MM.1S (cell line): ENCODE measurements around the gene GAPT.

ENCODE experiments used
- DNase-seq: peaks from one replicate; pipeline ENCODE4 v3.0.0-alpha.2; 2015
- H2AFZ ChIP-seq: fragments of 300-600 bp; sonication (generic); 2 replicates; pipeline ENCODE4 v1.6.0; 2016; ENCODE audit warnings: antibody characterized with exemption, low read length
- H3F3A ChIP-seq: fragments of 300-600 bp; sonication (generic); 2 replicates; pipeline ENCODE4 v1.6.1; 2016; ENCODE audit warnings: mild to moderate bottlenecking, antibody characterized with exemption, low read length, moderate library complexity, mixed read lengths; ENCODE audit not compliant: insufficient read depth
- H3K27ac ChIP-seq: fragments of 300-600 bp; sonication (generic); 2 replicates; pipeline ENCODE4 v1.5.1; 2016; ENCODE audit warnings: mild to moderate bottlenecking, low read length
- H3K27me3 ChIP-seq: fragments of 300-600 bp; sonication (generic); replicated peaks from 2 replicates; pipeline ENCODE4 v1.6.0; 2016; ENCODE audit warnings: low read length; ENCODE audit not compliant: insufficient read depth
- H3K36me3 ChIP-seq: fragments of 300-600 bp; sonication (generic); replicated peaks from 2 replicates; pipeline ENCODE4 v1.6.1; 2016; ENCODE audit warnings: mild to moderate bottlenecking, low read length, mixed read lengths; ENCODE audit not compliant: insufficient read depth
- H3K4me1 ChIP-seq: fragments of 300-600 bp; sonication (generic); 2 replicates; pipeline ENCODE4 v1.6.1; 2016; ENCODE audit warnings: low read length, mixed read lengths
- H3K4me2 ChIP-seq: fragments of 300-600 bp; sonication (generic); 2 replicates; pipeline ENCODE4 v1.6.0; 2016; ENCODE audit warnings: low read depth, low read length
- H3K4me3 ChIP-seq: fragments of 300-600 bp; sonication (generic); 2 replicates; pipeline ENCODE4 v1.5.1; 2016; ENCODE audit warnings: low read length, mixed read lengths
- H3K79me2 ChIP-seq: fragments of 300-600 bp; sonication (generic); 2 replicates; pipeline ENCODE4 v1.6.1; 2016; ENCODE audit warnings: mixed run types, low read length, mixed read lengths
- H3K9ac ChIP-seq: fragments of 300-600 bp; sonication (generic); 2 replicates; pipeline ENCODE4 v1.6.1; 2016; ENCODE audit warnings: low read length, mixed read lengths
- H3K9me2 ChIP-seq: fragments of 300-600 bp; sonication (generic); replicated peaks from 2 replicates; pipeline ENCODE4 v1.6.1; 2016; ENCODE audit warnings: mild to moderate bottlenecking, low read length, mixed read lengths; ENCODE audit not compliant: insufficient read depth
- H3K9me3 ChIP-seq: fragments of 300-600 bp; sonication (generic); replicated peaks from 2 replicates; pipeline ENCODE4 v1.6.1; 2016; ENCODE audit warnings: mild to moderate bottlenecking, low read length, mixed read lengths; ENCODE audit not compliant: insufficient read depth
- H4K20me1 ChIP-seq: fragments of 300-600 bp; sonication (generic); 2 replicates; pipeline ENCODE4 v1.6.1; 2016; ENCODE audit warnings: mild to moderate bottlenecking, low read length, moderate library complexity, mixed read lengths; ENCODE audit not compliant: insufficient read depth
- EZH2 ChIP-seq: fragments of 300-600 bp; sonication (generic); optimal IDR thresholded peaks from 2 replicates; pipeline ENCODE3; 2017; ENCODE audit warnings: low read depth, mild to moderate bottlenecking, antibody characterized with exemption, low read length, mixed read lengths
- EZH2phosphoT487 ChIP-seq: fragments of 300-600 bp; sonication (generic); IDR thresholded peaks from 2 replicates; pipeline ENCODE4 v1.6.1; 2018; ENCODE audit warnings: antibody characterized with exemption, low read length
- TF ChIP-seq, protein P1 (sequence below): fragments of 300-600 bp; sonication (generic); IDR thresholded peaks from 2 replicates; pipeline ENCODE4 v1.5.1; 2016; ENCODE audit warnings: antibody characterized with exemption, low read length, mixed read lengths

Gene GAPT

GRCh38 chr5:58517198-58517597, 26.0 kb downstream of the GAPT start:
- Histone ChIP-seq H3K36me3 (no peaks in the 10 kb centered on the region), H3K9me2 (no peaks in the 10 kb centered on the region), H4K20me1 (no peaks in the 10 kb centered on the region), H3F3A (no peaks in the 10 kb centered on the region), H3K4me3 (no peak overlapping the region), H3K27ac (no peak overlapping the region), H3K27me3 (no peaks in the 10 kb centered on the region), H3K4me2 (no peak overlapping the region), H3K9me3 (no peaks in the 10 kb centered on the region), H3K79me2 (no peaks in the 10 kb centered on the region), H2AFZ (no peak overlapping the region), H3K4me1 (no peaks in the 10 kb centered on the region), H3K9ac (no peak overlapping the region)
- TF ChIP-seq, protein P1, sequence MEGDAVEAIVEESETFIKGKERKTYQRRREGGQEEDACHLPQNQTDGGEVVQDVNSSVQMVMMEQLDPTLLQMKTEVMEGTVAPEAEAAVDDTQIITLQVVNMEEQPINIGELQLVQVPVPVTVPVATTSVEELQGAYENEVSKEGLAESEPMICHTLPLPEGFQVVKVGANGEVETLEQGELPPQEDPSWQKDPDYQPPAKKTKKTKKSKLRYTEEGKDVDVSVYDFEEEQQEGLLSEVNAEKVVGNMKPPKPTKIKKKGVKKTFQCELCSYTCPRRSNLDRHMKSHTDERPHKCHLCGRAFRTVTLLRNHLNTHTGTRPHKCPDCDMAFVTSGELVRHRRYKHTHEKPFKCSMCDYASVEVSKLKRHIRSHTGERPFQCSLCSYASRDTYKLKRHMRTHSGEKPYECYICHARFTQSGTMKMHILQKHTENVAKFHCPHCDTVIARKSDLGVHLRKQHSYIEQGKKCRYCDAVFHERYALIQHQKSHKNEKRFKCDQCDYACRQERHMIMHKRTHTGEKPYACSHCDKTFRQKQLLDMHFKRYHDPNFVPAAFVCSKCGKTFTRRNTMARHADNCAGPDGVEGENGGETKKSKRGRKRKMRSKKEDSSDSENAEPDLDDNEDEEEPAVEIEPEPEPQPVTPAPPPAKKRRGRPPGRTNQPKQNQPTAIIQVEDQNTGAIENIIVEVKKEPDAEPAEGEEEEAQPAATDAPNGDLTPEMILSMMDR = no peak
- TF ChIP-seq EZH2 = no peak
- TF ChIP-seq EZH2phosphoT487 = no peak
- no peak for DNase-seq

- no peaks in the 10 kb centered on the region for H3K9me3 ChIP-seq
- H3K4me3 ChIP-seq = no peak overlapping the region
- no peaks in the 10 kb centered on the region for H3K9me2 ChIP-seq
- H3K9ac ChIP-seq = no peak overlapping the region
- TF ChIP-seq, protein P1 = no peak
- TF ChIP-seq EZH2 (no peak), EZH2phosphoT487 (no peak)
- no peak overlapping the region for H3K27ac ChIP-seq
- H3K4me1 ChIP-seq = no peaks in the 10 kb centered on the region
- no peaks in the 10 kb centered on the region for H3K27me3 ChIP-seq
- no peaks in the 10 kb centered on the region for H3K36me3 ChIP-seq
- DNase-seq = no peak
- no peaks in the 10 kb centered on the region for H3K79me2 ChIP-seq
- no peaks in the 10 kb centered on the region for H3F3A ChIP-seq
- no peaks in the 10 kb centered on the region for H4K20me1 ChIP-seq
- no peak overlapping the region for H3K4me2 ChIP-seq
- no peak overlapping the region for H2AFZ ChIP-seq
Measured at GRCh38 chr5:58523956-58524355, 32.7 kb downstream of the GAPT start.

DNA sequence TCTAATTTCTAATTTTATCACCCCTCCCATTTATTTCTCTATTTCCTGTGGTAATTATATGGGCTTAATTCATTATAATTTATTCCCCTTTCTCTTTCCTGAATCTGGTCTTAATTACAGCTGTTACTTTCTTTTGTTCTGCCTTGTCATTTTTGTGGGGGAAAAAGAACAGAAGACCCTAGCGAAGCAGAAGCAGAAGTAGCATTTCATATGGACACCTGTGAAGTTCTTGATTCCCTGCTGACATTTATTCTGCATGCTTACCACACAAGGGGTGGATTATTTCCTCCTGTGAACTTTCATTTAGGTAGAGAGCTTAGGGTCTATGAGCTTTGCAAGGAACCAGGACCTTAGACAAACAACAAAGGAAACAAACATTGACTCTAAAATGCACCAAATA, 33.3 kb downstream of the GAPT start:
- H3K79me2 ChIP-seq = no peaks in the 10 kb centered on the region
- H3F3A ChIP-seq = no peaks in the 10 kb centered on the region
- H3K27me3 ChIP-seq = no peaks in the 10 kb centered on the region
- H3K27ac ChIP-seq = no peak overlapping the region
- H3K9me2 ChIP-seq = no peaks in the 10 kb centered on the region
- no peak overlapping the region for H3K9ac ChIP-seq
- no peak overlapping the region for H2AFZ ChIP-seq
- no peaks in the 10 kb centered on the region for H3K9me3 ChIP-seq
- no peaks in the 10 kb centered on the region for H4K20me1 ChIP-seq
- DNase-seq = no peak
- H3K36me3 ChIP-seq = no peaks in the 10 kb centered on the region
- H3K4me3 ChIP-seq = no peak overlapping the region
- TF ChIP-seq, protein P1 = no peak
- no peak for TF ChIP-seq EZH2
- TF ChIP-seq EZH2phosphoT487 = no peak
- no peaks in the 10 kb centered on the region for H3K4me1 ChIP-seq
- H3K4me2 ChIP-seq = no peak overlapping the region
